HAP-1 (cell line): ENCODE measurements around the gene DHX8.

Experiments used
- DNase-seq, 2 experiments: peaks; one replicate each; pipeline ENCODE4 v3.0.0-alpha.2; 2016 to 2020; ENCODE audit warnings: low spot score in 2 of 2
- H3K27me3 ChIP-seq: fragments of 250-450 bp; sonication (Bioruptor Pico); 2 replicates; pipeline ENCODE4 v1.5.1; 2020; ENCODE audit warnings: low read depth, mild to moderate bottlenecking, moderate library complexity
- H3K36me3 ChIP-seq: fragments of 250-450 bp; sonication (Bioruptor Pico); replicated peaks from 2 replicates; pipeline ENCODE4 v1.5.1; 2020; ENCODE audit warnings: mild to moderate bottlenecking
- H3K4me1 ChIP-seq: fragments of 250-450 bp; sonication (Bioruptor Pico); 2 replicates; pipeline ENCODE4 v1.5.1; 2020; ENCODE audit warnings: mild to moderate bottlenecking
- H3K4me3 ChIP-seq: fragments of 250-450 bp; sonication (Bioruptor Pico); 2 replicates; pipeline ENCODE4 v1.5.1; 2020; ENCODE audit warnings: mild to moderate bottlenecking, moderate library complexity
- H3K9me3 ChIP-seq: fragments of 250-450 bp; sonication (Bioruptor Pico); 2 replicates; pipeline ENCODE4 v1.5.1; 2020; ENCODE audit warnings: mild to moderate bottlenecking, moderate library complexity
- in situ Hi-C: fragments of 300-500 bp; cut with MboI; formaldehyde crosslinking; loops from 3 replicates; pipeline ENCODE4 v1.14.3; 2020; ENCODE audit warnings: low sequenced_read_pairs, inconsistent platforms, mixed read lengths

The DHX8 gene

DNA sequence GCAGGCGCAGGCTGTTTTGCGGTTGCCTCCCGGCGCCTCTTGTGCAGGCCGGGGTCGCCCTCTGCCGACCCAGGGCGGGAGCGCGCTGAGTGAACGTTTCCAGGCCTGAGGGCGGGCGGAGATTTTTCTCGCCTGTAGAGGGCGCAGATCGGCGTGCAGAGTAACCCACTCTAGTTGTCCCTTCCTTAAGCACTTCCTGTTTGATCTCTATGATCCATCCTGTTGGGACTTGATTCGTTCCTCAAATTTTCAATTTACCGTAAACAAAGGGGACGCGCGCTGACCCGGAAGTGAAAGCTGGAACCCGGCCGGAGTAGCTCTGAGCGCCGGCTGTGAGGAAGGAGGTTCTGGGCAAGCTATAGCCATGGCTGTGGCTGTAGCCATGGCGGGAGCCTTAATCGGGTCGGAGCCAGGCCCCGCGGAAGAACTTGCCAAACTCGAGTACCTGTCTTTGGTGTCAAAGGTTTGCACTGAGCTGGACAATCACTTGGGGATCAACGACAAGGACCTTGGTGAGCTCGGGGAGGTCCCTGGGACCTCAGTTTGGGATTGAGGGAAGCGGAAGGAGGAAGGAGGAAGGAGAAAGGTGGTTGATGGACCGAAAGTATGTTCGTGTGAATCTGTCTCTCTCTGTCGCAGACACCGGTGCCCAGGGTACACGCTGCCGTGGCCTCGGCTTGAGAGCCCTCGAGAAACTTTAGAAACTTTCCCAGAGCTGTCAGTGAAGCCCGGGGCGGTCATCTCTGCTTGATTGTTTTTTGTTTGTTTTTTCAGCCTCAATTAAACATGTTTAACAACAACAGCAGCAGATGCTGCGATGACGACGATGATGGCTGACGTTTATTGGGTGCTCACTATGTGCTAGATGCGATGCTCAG, at the start of gene DHX8:
DHX8 (plus strand) TSS at position 302 of the 878 bp plus-strand sequence; CDS start at position 365, 63 bp downstream.
- peak within 1 kb of the TSS; percentile 84 for H3K4me3 ChIP-seq
- in situ Hi-C loops: loop anchor here (5.0 kb wide), 1 partner anchor 97 kb away; no protein-coding TSS in a partner anchor
- no peaks in the 10 kb centered on the region for H3K9me3 ChIP-seq
- peak; percentile 97 to 98 for DNase-seq
- H3K36me3 ChIP-seq: peaks cover 3% of the 10 kb centered on the region; the same call in 1 of the 2 replicates
- H3K4me1 ChIP-seq: peaks cover 14% of the 10 kb centered on the region
- no peaks in the 10 kb centered on the region for H3K27me3 ChIP-seq

- Histone ChIP-seq H3K36me3 (no peaks in the 10 kb centered on the region), H3K4me1 (0 out of 2 replicates have a peak, but pooled peaks cover 3% of the 10 kb centered on the region), H3K4me3 (no peak overlapping the region), H3K27me3 (peaks cover 3% of the 10 kb centered on the region; the same call in 1 of the 2 replicates), H3K9me3 (no peaks in the 10 kb centered on the region)
- no peak for DNase-seq
- in situ Hi-C loops: no loop called here
Observed at GRCh38 chr17:43434902-43435319, 48.9 kb upstream of the DHX8 start.

GRCh38 chr17:43437756-43438155, 46.0 kb upstream of the DHX8 start:
- no peaks in the 10 kb centered on the region for H3K9me3 ChIP-seq
- H3K4me3 ChIP-seq: no peak overlapping the region
- H3K4me1 ChIP-seq: no peaks in the 10 kb centered on the region
- in situ Hi-C loops: no loop called here
- H3K27me3 ChIP-seq: peaks cover 3% of the 10 kb centered on the region; the same call in 1 of the 2 replicates
- no peak for DNase-seq
- no peaks in the 10 kb centered on the region for H3K36me3 ChIP-seq

GRCh38 chr17:43438626-43439025, 45.1 kb upstream of the DHX8 start:
- H3K4me3 ChIP-seq: no peak overlapping the region

GRCh38 chr17:43439041-43439440, 44.7 kb upstream of the DHX8 start:
- H3K4me3 ChIP-seq: no peak overlapping the region
- DNase-seq: no peak
- no peaks in the 10 kb centered on the region for H3K36me3 ChIP-seq
- H3K27me3 ChIP-seq: peaks cover 3% of the 10 kb centered on the region; the same call in 1 of the 2 replicates
- H3K9me3 ChIP-seq: no peaks in the 10 kb centered on the region
- no peaks in the 10 kb centered on the region for H3K4me1 ChIP-seq
- in situ Hi-C loops: no loop called here

More at GRCh38 chr17:43438626-43439025, 45.1 kb upstream of the DHX8 start:
- Histone ChIP-seq H3K27me3 (peaks cover 3% of the 10 kb centered on the region; the same call in 1 of the 2 replicates), H3K36me3 (no peaks in the 10 kb centered on the region), H3K9me3 (no peaks in the 10 kb centered on the region), H3K4me1 (no peaks in the 10 kb centered on the region)
- no peak for DNase-seq
- in situ Hi-C loops: no loop called here

- in situ Hi-C loops: no loop called here
- Histone ChIP-seq H3K36me3 (no peaks in the 10 kb centered on the region), H3K4me3 (no peak overlapping the region)
Observed at GRCh38 chr17:43442711-43443110, 41.1 kb upstream of the DHX8 start.

DNA sequence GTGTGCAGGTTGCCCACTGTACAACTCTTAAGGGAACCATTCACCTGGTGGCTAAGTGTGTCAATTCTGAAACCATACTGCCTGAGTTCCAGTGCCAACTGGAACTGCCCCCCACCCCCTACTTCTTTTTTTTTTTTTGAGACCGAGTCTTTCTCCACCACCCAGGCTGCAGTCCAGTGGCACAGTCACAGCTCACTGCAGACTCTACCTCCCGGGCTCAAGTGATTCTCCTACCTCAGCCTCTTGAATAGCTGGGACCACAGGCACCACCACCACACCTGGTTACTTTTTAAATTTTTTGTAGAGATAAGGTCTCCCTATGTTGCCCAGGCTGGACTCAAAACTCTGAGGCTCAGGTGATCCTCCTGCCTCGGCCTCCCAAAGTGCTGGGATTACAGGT, 40.4 kb upstream of the DHX8 start:
- H3K36me3 ChIP-seq: no peaks in the 10 kb centered on the region
- DNase-seq: no peak
- no peaks in the 10 kb centered on the region for H3K4me1 ChIP-seq
- no peak overlapping the region for H3K4me3 ChIP-seq
- H3K27me3 ChIP-seq: no peaks in the 10 kb centered on the region
- H3K9me3 ChIP-seq: no peaks in the 10 kb centered on the region
- in situ Hi-C loops: no loop called here

More at GRCh38 chr17:43442711-43443110, 41.1 kb upstream of the DHX8 start:
- H3K27me3 ChIP-seq: no peaks in the 10 kb centered on the region
- H3K4me1 ChIP-seq: no peaks in the 10 kb centered on the region
- H3K9me3 ChIP-seq: no peaks in the 10 kb centered on the region
- no peak for DNase-seq

DNA sequence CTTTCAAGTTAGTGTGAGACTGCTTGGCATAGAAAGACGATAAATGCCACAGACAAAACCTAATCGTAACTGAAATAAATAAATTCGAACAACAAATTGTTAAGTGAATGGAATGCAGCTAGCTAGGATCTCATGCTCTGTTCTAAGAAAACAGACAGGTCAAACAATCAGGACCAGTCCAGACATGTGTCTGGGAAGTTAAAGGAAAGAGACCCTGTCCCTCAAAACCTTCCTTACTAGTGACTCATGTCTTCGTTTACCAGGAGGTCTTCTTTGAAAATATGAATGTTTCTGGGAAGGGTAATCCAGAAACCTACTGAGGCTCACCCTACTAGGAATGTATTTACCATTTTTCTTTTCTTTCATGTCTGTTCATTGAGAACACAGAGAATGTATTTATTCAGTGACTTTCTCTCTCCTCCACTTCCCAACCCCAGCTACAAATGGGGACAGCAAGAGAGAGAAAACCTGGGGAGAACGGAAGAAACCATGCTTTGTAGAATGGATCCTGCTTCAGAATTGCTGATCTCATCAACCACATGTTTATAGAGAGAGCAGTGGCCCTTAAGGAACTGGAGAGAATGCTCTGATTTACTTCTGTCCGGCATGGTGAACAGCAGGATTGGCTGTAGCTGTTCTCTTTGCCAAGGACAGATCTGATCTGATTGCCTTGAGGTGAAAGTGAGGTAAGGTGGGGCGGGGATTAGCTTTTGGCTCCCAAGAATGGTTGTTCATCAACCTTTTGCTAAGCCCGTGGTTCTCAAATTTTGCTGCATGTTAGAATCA, 39.4 kb upstream of the DHX8 start:
- no peaks in the 10 kb centered on the region for H3K36me3 ChIP-seq
- H3K27me3 ChIP-seq: no peaks in the 10 kb centered on the region
- H3K4me3 ChIP-seq: no peak overlapping the region
- no peaks in the 10 kb centered on the region for H3K9me3 ChIP-seq
- no peak for DNase-seq
- no peaks in the 10 kb centered on the region for H3K4me1 ChIP-seq
- in situ Hi-C loops: no loop called here

DNA sequence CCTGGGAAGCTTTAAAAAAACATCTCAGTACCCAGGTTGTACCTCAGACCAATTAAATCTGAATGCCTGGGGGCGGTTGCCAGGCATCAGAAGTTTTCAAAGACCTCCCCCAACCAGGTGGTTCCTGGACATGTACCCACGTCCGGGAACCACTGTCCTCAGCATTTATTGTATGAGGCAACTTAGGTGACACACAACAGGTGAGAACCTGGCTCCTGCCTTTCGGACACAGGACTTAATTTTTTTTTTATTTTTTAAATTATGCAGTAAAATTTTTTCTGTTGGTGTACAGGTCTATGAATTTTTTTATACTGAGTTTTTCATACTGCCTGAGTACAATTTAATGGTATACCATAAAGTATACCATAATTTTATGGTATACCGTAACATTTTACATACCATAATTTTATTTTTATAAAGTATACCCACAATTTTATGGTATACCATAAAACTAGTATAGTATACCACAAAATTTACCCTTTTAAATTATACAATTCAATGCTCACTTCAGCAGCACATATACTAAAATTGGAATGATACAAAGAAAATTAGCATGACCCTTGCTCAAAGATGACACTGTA, 38.7 kb upstream of the DHX8 start:
- Histone ChIP-seq H3K4me3 (no peak overlapping the region), H3K36me3 (no peaks in the 10 kb centered on the region), H3K9me3 (0 out of 2 replicates have a peak, but pooled peaks cover 2% of the 10 kb centered on the region), H3K4me1 (no peaks in the 10 kb centered on the region), H3K27me3 (no peaks in the 10 kb centered on the region)
- in situ Hi-C loops: no loop called here
- DNase-seq: no peak

DNA sequence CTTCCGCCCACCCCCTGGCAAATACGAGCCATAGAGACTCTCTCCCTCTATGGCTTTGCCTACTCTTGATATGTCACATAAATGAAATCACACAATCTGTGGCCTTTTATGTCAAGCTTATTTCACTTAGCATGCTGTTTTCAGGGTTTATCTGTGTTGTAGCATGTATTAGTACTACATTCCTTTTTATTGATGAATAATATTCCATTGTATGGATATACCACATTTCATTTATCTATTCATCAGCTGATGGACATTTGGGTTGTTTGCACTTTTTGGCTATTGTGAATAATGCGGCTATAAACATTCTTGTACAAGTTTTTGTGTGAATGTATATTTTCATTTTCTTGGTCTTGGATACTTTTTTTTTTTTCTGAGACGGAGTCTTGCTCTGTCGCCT, 37.0 kb upstream of the DHX8 start:
- in situ Hi-C loops: no loop called here
- H3K27me3 ChIP-seq: no peaks in the 10 kb centered on the region
- H3K4me1 ChIP-seq: no peaks in the 10 kb centered on the region
- H3K9me3 ChIP-seq: 0 out of 2 replicates have a peak, but pooled peaks cover 2% of the 10 kb centered on the region
- no peak overlapping the region for H3K4me3 ChIP-seq
- DNase-seq: no peak
- no peaks in the 10 kb centered on the region for H3K36me3 ChIP-seq

DNA sequence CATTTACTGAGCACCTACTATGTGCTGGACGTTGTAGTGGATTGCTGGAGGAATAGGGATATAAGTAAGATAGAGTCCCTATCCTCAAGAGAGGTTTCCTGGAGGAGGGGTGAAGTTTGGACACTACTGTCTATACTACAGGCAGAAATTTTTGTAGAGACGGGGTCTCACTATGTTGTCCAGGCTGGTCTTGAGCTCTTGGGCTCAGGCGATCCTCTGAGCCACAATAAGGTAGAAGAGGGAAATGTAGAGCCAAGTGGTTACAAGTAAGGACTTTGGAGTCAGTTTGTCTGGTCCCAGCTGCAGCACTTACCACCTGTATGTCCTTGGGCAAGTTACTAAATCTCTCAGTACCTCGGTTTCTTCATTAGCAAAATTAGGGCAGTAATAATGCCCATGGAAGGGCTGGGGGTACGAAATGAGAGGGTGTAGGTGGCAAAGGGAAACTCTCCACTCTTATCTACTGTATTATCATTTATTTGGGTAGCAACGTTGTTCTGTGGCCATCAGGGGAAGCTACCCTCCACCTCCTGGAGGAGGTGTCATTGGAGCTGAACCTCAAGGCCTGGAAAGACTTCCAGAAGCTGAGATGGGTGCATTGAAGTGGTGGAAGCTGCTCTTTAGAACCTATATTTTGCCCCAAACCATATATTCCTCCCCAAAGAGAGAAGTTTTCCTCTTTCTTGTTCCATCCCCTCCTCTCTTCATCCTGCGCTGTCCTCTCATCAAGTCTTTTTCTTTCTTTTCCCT, 34.9 kb upstream of the DHX8 start:
- H3K27me3 ChIP-seq: no peaks in the 10 kb centered on the region
- 0 out of 2 replicates have a peak, but pooled peaks cover 2% of the 10 kb centered on the region for H3K9me3 ChIP-seq
- DNase-seq: no peak
- no peaks in the 10 kb centered on the region for H3K36me3 ChIP-seq
- H3K4me3 ChIP-seq: no peak overlapping the region
- no peaks in the 10 kb centered on the region for H3K4me1 ChIP-seq
- in situ Hi-C loops: no loop called here

GRCh38 chr17:43449470-43450248, 34.1 kb upstream of the DHX8 start:
- in situ Hi-C loops: no loop called here
- H3K4me3 ChIP-seq: no peak overlapping the region
- H3K27me3 ChIP-seq: no peaks in the 10 kb centered on the region
- 0 out of 2 replicates have a peak, but pooled peaks cover 2% of the 10 kb centered on the region for H3K9me3 ChIP-seq
- H3K36me3 ChIP-seq: no peaks in the 10 kb centered on the region
- no peaks in the 10 kb centered on the region for H3K4me1 ChIP-seq
- DNase-seq: no peak
